GM10847 (cell line): ENCODE data around the gene GABRR3.

ENCODE experiments used
- POLR2A ChIP-seq: IDR thresholded peaks from 2 replicates; pipeline ENCODE4 v1.6.1; 2011; ENCODE audit not compliant: insufficient read length; ENCODE audit errors: extremely low read depth

The GABRR3 gene

DNA sequence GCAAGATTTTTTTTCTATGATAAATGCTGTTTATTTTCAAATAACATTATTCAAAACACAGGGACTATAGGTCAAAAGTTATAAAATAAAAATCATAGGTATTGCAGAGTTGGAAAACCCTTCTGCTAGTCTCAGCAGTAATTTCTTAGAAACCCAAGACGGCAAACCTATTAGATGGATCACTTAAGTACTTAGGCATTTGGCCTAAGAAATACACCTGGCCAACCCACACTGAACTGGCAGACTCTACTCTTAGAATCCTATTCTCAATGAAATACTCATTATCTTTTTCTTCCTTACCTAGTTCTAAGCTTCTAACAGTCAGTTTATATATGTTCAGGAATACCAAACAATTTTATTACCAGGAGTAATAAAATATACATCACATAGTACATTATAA is 32.4 kb downstream of the GABRR3 start:
- no peak for TF ChIP-seq POLR2A

GRCh38 chr3:97999994-98000393 is 35.1 kb downstream of the GABRR3 start:
- no peak for TF ChIP-seq POLR2A

GRCh38 chr3:97999103-97999502 is 36.0 kb downstream of the GABRR3 start:
- TF ChIP-seq POLR2A: no peak

GRCh38 chr3:97996988-97997387 is 38.1 kb downstream of the GABRR3 start:
- TF ChIP-seq POLR2A: no peak

- no peak for TF ChIP-seq POLR2A
These were observed 40.7 kb downstream of the GABRR3 start for GRCh38 chr3:97994328-97994945.

DNA sequence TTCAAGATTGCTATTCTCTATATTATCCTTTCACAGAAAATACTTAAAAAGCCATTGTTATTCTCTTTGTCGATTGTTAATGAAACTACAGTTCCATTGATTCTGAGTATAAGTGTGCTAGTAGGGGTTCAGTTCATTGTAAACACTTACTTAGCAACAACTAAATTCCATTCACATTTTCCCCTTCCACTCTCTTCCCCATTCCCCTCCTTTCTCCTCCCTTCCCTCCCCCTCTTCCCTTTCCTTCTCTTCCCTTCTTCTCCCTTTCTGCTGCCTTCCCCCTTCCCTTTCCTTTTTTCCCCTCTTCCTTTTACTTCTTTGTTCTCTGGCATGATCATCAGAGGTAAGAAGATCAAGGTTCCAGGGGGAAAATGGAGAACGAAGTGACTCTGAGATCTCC is 41.6 kb downstream of the GABRR3 start:
- TF ChIP-seq POLR2A: no peak

DNA sequence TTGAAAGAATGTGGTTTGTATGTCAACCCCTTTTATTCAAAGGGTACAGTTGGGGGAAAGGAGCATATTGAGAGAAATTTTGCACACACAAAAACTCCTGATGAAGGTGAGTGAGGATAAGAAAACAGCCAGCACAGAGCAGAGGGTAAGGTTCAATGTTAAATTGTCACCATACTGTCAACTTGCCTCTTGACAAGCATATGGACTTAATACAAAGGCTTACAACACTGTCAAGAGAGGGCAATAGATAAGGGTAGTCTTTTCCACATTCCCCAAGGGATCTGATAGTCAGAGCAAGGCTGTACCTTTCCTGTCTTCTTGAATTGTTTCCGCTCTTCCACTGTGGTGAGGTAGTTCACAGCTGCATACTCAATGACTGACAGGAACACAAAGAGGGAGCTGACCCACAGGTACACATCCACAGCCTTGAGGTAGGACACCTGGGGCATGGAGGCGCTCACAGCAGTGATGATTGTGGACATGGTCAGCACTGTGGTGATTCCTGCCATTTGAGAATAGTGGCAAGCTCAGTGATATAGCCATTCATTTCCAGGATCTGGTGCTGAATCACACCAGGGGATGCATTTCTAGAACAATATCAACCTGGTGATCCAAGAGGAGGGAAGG is 42.5 kb downstream of the GABRR3 start:
- no peak for TF ChIP-seq POLR2A

DNA sequence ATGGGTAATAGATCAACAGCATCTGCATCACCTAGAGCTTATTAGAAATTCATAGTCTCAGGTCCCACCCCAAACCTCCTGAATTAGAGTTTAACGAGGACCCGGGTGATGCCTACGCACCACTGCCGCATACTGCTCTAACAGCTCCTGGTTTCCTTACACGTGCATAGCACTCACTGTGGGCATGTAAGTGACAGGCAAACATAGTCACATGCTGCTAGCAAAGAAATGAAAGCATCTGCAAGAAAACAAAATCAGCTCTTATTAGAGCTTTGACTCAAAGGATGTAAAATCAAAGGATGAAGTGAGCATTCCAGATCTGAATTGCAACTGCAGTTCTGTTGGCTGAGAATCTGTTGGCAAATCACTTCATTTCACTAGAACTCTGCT is 43.8 kb downstream of the GABRR3 start:
- no peak for TF ChIP-seq POLR2A

GRCh38 chr3:97990624-97991292 is 44.4 kb downstream of the GABRR3 start:
- TF ChIP-seq POLR2A: no peak

DNA sequence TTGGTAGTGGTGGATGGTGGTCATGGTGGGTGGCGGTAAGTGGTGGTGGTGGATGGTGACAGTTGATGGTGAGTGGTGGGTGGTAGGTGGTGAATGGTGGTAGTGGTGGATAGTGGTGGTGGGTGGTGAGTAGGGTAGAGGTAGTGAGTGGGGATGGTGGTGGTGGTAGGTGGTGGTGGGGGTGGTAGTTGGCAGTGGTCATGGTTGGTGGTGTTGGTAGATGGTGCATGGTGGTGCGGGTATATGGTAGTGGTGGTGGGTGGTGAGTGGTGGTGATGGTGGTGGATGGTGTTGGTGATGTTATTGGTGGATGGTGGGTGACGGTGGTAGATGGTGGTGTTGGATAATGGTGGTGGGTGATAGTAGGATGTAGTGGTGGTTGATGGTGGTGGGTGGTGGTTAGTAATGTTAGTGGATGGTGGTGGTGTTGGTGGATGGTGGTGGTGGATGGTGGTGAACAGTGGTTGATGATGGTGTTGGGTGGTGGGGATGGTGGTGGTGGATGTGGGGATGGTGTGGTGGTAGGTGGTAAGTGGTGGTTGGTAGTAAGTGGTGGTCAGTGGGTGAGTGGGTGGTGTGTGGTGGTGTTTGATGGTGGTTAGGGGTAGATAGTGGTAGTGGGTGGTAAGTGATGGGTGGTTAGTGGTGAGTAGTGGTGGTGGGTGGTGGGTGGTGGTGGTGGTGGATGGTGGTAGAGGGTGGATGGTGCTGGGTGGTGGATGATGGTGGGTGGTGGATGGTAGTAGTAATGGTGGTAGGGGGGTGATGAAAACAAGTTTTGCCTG is 46.1 kb downstream of the GABRR3 start:
- no peak for TF ChIP-seq POLR2A

DNA sequence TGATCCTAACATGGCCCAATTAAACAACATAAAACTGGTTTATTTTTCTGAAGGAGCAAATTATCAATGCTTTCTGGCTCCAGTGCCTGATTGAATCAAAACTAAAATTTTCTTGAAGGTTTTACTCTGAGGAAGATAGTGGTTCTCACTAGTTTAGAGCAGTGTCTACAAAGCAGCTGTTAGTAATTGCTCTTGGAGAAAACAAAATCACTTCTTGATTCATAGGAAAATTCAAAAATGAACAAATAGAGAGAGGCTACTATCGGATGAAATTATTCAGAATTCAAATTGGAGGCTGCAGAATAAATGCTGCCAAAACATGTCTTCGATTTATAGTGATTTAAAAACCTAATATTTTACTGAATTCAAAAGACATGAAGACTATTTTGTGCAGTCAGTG is 47.8 kb downstream of the GABRR3 start:
- TF ChIP-seq POLR2A: no peak

DNA sequence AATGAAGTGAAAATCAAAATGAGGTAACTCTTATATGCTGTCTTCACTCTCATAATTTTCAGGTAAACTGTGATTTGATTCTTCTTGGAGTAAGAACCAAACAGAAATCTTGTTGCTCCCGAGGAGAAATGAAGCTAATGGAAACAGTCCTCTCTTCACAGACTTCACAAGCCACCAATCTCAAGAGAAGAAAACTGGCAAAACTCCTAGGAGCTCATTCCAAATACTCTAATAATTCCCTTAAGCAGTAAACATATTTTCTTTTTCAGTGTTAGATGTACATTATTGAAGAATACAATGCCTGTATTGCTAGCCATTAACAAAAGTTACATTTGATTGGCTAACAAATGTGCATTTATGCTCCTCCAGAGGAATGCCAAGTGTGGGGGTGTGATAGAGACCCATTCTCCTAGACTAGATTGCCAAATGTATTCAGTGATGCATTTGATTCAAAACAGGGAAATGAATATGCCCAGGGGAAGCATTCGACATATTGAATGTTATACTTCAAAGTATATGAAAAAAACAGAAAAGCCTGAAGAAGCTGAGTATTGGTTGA is 51.1 kb downstream of the GABRR3 start:
- TF ChIP-seq POLR2A: no peak

GRCh38 chr3:97981886-97982285 is 53.2 kb downstream of the GABRR3 start:
- no peak for TF ChIP-seq POLR2A

DNA sequence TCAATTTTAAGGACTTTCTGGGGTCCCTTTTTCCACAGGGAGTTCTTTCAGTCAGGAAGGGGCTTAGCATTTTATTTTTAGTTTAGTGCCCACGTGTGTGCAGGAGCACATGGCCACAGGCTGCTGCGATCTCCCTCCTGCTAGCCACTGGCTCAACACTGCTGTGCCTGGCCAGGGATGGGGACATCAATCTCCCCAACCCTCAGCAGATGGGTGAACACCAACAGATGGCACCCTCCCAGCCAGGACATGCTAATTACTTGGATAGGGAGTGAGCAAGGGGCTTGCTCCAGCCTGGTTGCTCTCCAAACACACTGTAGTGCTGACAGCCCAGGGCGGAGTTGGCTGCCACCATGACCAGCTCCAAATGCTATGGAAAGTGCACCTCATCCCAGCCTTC is 55.5 kb downstream of the GABRR3 start:
- no peak for TF ChIP-seq POLR2A

- no peak for TF ChIP-seq POLR2A
These were observed 59.6 kb downstream of the GABRR3 start for GRCh38 chr3:97975466-97975865.
